GM23248 (cell line): ENCODE data around the gene RAB14. TPM values are rescaled to one million over a fixed set of nuclear protein-coding genes. Genes with fewer than 3 reads are reported as not detected.
"Not testable (repeated sequence)": the region's sequence is repeated elsewhere in the genome, so short reads cannot be mapped to it uniquely, and the experiment has no call there.

Experiments used
- DNase-seq: peaks from one replicate; pipeline ENCODE4 v3.0.0-alpha.2; 2015
- H2AFZ ChIP-seq: fragments of 200-600 bp; sonication (generic); 2 replicates; pipeline ENCODE4 v1.6.1; 2016; ENCODE audit warnings: antibody characterized with exemption
- H3F3A ChIP-seq: fragments of 200-600 bp; sonication (generic); 2 replicates; pipeline ENCODE4 v1.6.1; 2016; ENCODE audit warnings: mild to moderate bottlenecking, antibody characterized with exemption, mixed run types; ENCODE audit not compliant: insufficient read depth
- H3K27ac ChIP-seq: fragments of 200-600 bp; sonication (generic); 2 replicates; pipeline ENCODE4 v1.5.1; 2016; ENCODE audit warnings: mild to moderate bottlenecking
- H3K27me3 ChIP-seq: fragments of 200-600 bp; sonication (generic); replicated peaks from 2 replicates; pipeline ENCODE4 v1.6.1; 2016; ENCODE audit warnings: mild to moderate bottlenecking; ENCODE audit not compliant: insufficient read depth
- H3K36me3 ChIP-seq: fragments of 200-600 bp; sonication (generic); 2 replicates; pipeline ENCODE4 v1.6.1; 2016; ENCODE audit warnings: low read depth, mild to moderate bottlenecking
- H3K4me1 ChIP-seq: fragments of 200-600 bp; sonication (generic); 2 replicates; pipeline ENCODE4 v1.6.1; 2016; ENCODE audit warnings: mild to moderate bottlenecking; ENCODE audit not compliant: insufficient read depth
- H3K4me2 ChIP-seq: fragments of 200-600 bp; sonication (generic); one replicate; pipeline ENCODE4 v1.6.1; 2016; ENCODE audit warnings: mild to moderate bottlenecking; ENCODE audit not compliant: unreplicated experiment
- H3K4me3 ChIP-seq: fragments of 200-600 bp; sonication (generic); 2 replicates; pipeline ENCODE4 v1.5.1; 2016; ENCODE audit warnings: mild to moderate bottlenecking
- H3K79me2 ChIP-seq: fragments of 200-600 bp; sonication (generic); 2 replicates; pipeline ENCODE4 v1.6.1; 2016; ENCODE audit warnings: mild to moderate bottlenecking; ENCODE audit not compliant: insufficient read depth
- H3K9ac ChIP-seq: fragments of 200-600 bp; sonication (generic); 2 replicates; pipeline ENCODE4 v1.6.1; 2016; ENCODE audit warnings: mild to moderate bottlenecking
- H3K9me2 ChIP-seq: fragments of 200-600 bp; sonication (generic); 2 replicates; pipeline ENCODE4 v1.6.1; 2016; ENCODE audit warnings: mixed run types, mild to moderate bottlenecking, moderate library complexity; ENCODE audit not compliant: insufficient read depth
- H3K9me3 ChIP-seq: fragments of 200-600 bp; sonication (generic); one replicate; pipeline ENCODE4 v1.6.1; 2017; ENCODE audit warnings: low read depth
- H4K20me1 ChIP-seq: fragments of 200-600 bp; sonication (generic); 2 replicates; pipeline ENCODE4 v1.6.0; 2016; ENCODE audit not compliant: insufficient read depth
- EZH2 ChIP-seq: fragments of 200-600 bp; sonication (generic); IDR thresholded peaks from 2 replicates; pipeline ENCODE4 v1.6.1; 2018; ENCODE audit warnings: antibody characterized with exemption, mild to moderate bottlenecking; ENCODE audit not compliant: insufficient read depth, poor library complexity, severe bottlenecking
- EZH2phosphoT487 ChIP-seq: fragments of 200-600 bp; sonication (generic); IDR thresholded peaks from 2 replicates; pipeline ENCODE4 v1.6.1; 2018; ENCODE audit warnings: antibody characterized with exemption, moderate library complexity, mild to moderate bottlenecking, low read depth; ENCODE audit not compliant: insufficient read depth
- WGBS, 2 experiments: methylation state at CpG; one replicate each; pipeline ENCODE4 v1.1.6; 2015 to 2017; ENCODE audit warnings: low lambda C conversion rate in 2 of 2, low coverage in 1 of 2; ENCODE audit errors: missing lambda C conversion rate in 2 of 2; 5-methylcytosine and 5-hydroxymethylcytosine counted together
- in situ Hi-C: fragments of 300-500 bp; cut with MboI; formaldehyde crosslinking; loops from 2 replicates; pipeline ENCODE4 v1.15.0; 2020
- polyA plus RNA-seq: library from polyadenylated mRNA; unstranded; fragments of >200 nt; fragmentation: Nextera tagmentation; extraction: Ambion mirVana; gene quantifications from 2 replicates; pipeline ENCODE4 v1.2.1, GENCODE V29; 2016
- small RNA-seq: library from RNA; depleted of rRNA; stranded (forward); fragments of <200 nt; gene quantifications from one replicate; pipeline ENCODE3, GENCODE V24; 2014; ENCODE audit warnings: low read depth, low replicate concordance
- total RNA-seq: library from RNA; depleted of rRNA; stranded (reverse); fragments of >200 nt; shearing (Covaris generic); gene quantifications from 2 replicates; pipeline ENCODE4 v1.2.3, GENCODE V29; 2014; rRNA removed

RAB14 gene
- total and polyA plus RNA-seq, 2 experiments from 2014 or later: 25.8 to 75.9 TPM

DNA sequence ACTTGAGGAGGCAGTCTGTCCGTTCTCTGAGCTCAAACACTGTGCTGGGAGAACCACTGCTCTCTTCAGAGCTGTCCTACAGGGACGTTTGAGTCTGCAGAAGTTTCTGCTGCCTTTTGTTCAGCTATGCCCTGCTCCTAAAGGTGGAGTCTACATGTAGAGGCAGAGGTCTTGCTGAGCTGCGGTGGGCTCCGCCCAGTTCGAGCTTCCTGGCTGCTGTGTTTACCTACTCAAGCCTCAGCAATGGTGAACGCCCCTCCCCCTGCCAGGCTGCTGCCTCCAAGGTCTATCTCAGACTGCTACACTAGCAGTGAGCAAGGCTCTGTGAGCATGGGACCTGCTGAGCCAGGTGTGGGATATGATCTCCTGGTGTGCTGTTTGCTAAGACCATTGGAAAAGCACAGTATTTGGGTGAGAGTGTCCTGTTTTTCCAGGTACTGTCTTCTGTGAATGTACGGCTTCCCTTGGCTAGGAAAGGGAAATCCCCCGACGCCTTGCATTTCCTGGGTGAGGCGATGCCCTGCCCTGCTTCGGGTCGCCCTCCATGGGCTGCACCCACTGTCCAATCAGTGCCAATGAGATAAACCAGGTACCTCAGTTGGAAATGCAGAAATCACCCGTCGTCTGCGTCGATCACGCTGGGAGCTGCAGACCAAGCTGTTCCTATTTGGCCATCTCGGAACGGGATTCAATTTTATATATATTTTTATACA lies 68.4 kb downstream of the RAB14 start:
- in situ Hi-C loops: no loop called here
- H3K36me3 ChIP-seq: no peaks in the 10 kb centered on the region
- H3K79me2 ChIP-seq: no peaks in the 10 kb centered on the region
- H3K9me2 ChIP-seq: no peaks in the 10 kb centered on the region
- no peak overlapping the region for H3K4me2 ChIP-seq
- TF ChIP-seq EZH2: no peak
- no peak for TF ChIP-seq EZH2phosphoT487
- DNase-seq: no peak
- H3K4me1 ChIP-seq: no peaks in the 10 kb centered on the region
- no peaks in the 10 kb centered on the region for H4K20me1 ChIP-seq
- no peak overlapping the region for H3K9ac ChIP-seq
- no peak overlapping the region for H3K4me3 ChIP-seq
- no peak overlapping the region for H2AFZ ChIP-seq
- H3K9me3 ChIP-seq: no peaks in the 10 kb centered on the region
- no peaks in the 10 kb centered on the region for H3K27me3 ChIP-seq
- 89 to 93% methylated on average over 19 of the region's 19 CpGs for WGBS, 2 experiments
- no peaks in the 10 kb centered on the region for H3F3A ChIP-seq
- H3K27ac ChIP-seq: no peak overlapping the region

- WGBS, 2 experiments: 90 to 93% methylated on average over 3 of the region's 3 CpGs
- H3K4me3 ChIP-seq, H3K27ac ChIP-seq, H4K20me1 ChIP-seq, H3K27me3 ChIP-seq, H3K4me1 ChIP-seq, H2AFZ ChIP-seq, H3K9me2 ChIP-seq, H3F3A ChIP-seq, H3K79me2 ChIP-seq, H3K4me2 ChIP-seq, DNase-seq, H3K9me3 ChIP-seq, H3K9ac ChIP-seq, in situ Hi-C loops, H3K36me3 ChIP-seq: not testable (repeated sequence)
Observed at GRCh38 chr9:121129384-121129783, 72.3 kb downstream of the RAB14 start.

Small RNAs within 50 kb of the gene (small RNA-seq; reads per million reads assigned to genes)
- gene RN7SL181P: not detected

Other genes starting within 250 kb of the RAB14 start
- gene C5, start 151.6 kb downstream of the RAB14 start, total RNA-seq: 1.6 and 2.4 TPM in 2 replicates
- gene C5, start 151.6 kb downstream of the RAB14 start, polyA plus RNA-seq: 0.58 and 1.2 TPM in 2 replicates
- 6.3 and 7.3 TPM in 2 replicates for gene CNTRL, start 126.9 kb downstream of the RAB14 start, total RNA-seq
- 3.7 and 4.4 TPM in 2 replicates for gene CNTRL, start 126.9 kb downstream of the RAB14 start, polyA plus RNA-seq
- 387 and 393 TPM in 2 replicates for gene GSN, start 66.3 kb upstream of the RAB14 start, total RNA-seq
- 258 and 265 TPM in 2 replicates for gene GSN, start 66.3 kb upstream of the RAB14 start, polyA plus RNA-seq
- gene STOM, start 168.4 kb upstream of the RAB14 start, total RNA-seq: 67.7 and 68.5 TPM in 2 replicates
- 58.0 and 61.9 TPM in 2 replicates for gene STOM, start 168.4 kb upstream of the RAB14 start, polyA plus RNA-seq